ENCODE measurements around the gene OR51B5.

- TF ChIP-seq CTCF (IDR thresholded peaks at IDR 0.05; ENCODE audit: insufficient read depth, low read length, poor library complexity, severe bottlenecking): no peak
- no peak for TF ChIP-seq EZH2phosphoT487 (conservative IDR thresholded peaks at IDR 0.05; ENCODE audit: low read length)
Measured at GRCh38 chr11:5366856-5367255, 23.5 kb upstream of the OR51B5 start.

Data from SU-DHL-6 (cell line).